Natural killer cell treated with Interleukin-12 subunit alpha and Interleukin-12 subunit beta and Interleukin-15 and Interleukin-18, amount 100 ng/mL, for 72 hours (primary cell): ENCODE measurements around the gene CDC42BPG. TPM values are rescaled to one million over a fixed set of nuclear protein-coding genes. Genes with fewer than 3 reads are reported as not detected.
"Not testable (repeated sequence)": the region's sequence is repeated elsewhere in the genome, so short reads cannot be mapped to it uniquely, and the experiment has no call there.

Source experiments
- ATAC-seq, 2 donors: fragments of 150-1000 bp; cut with Tn5 transposase in 1 of 2; sonication (Bioruptor Pico), chemical (Tn5 transposase) in 1 of 2; 2 replicates each; pipeline ENCODE4 v1.10.0; 2021
- DNase-seq: peaks from one replicate; pipeline ENCODE4 v3.0.0; 2022; ENCODE audit warnings: low spot score
- H3K27ac Mint-ChIP-seq, 2 donors: 1 replicate in 1 of 2; 2 replicates in 1 of 2; pipeline ENCODE4 v1.8.0; 2022; ENCODE audit warnings: mixed read lengths in 2 of 2, mild to moderate bottlenecking in 1 of 2, moderate library complexity in 1 of 2
- H3K27me3 Mint-ChIP-seq, 2 donors: 1 replicate in 1 of 2; 2 replicates in 1 of 2; pipeline ENCODE4 v1.8.0; 2022; ENCODE audit warnings: mixed read lengths in 2 of 2
- H3K36me3 Mint-ChIP-seq: one replicate; pipeline ENCODE4 v1.8.0; 2022; ENCODE audit warnings: mixed read lengths
- H3K4me1 Mint-ChIP-seq, 2 donors: 1 replicate in 1 of 2; 2 replicates in 1 of 2; pipeline ENCODE4 v1.8.0; 2022; ENCODE audit warnings: low read depth in 2 of 2, mixed read lengths in 2 of 2, mild to moderate bottlenecking in 1 of 2
- H3K4me3 Mint-ChIP-seq: one replicate; pipeline ENCODE4 v1.8.0; 2022; ENCODE audit warnings: mixed read lengths
- H3K9me3 Mint-ChIP-seq: 2 replicates; pipeline ENCODE4 v1.8.0; 2022; ENCODE audit warnings: mixed read lengths
- total RNA-seq, 2 donors: library from RNA; stranded (reverse); gene quantifications; one replicate each; pipeline ENCODE4 v1.2.3, GENCODE V29; 2022

Gene CDC42BPG
- total RNA-seq, 2 donors from 2014 or later: 0.59 to 1.9 TPM

DNA sequence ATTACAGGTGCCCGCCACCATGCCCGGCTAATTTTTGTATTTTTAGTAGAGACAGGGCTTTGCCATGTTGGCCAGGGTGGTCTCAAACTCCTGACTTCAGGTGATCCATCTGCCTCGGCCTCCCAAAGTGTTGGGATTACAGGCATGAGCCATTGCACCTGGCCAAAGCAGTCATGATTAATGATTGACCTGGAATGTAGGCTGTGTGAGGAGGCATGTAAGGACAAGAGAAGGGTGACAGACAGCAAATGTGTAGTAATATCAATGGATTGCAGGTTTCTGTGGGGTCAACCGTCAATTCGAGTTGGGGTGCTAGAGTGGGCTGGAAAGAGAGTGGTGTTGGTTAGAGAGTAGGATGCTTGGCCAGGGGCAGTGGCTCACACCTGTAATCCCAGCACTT, 29.0 kb downstream of the CDC42BPG start:
- DNase-seq, H3K9me3 Mint-ChIP-seq, H3K27me3 Mint-ChIP-seq, ATAC-seq, H3K4me1 Mint-ChIP-seq, H3K27ac Mint-ChIP-seq, H3K36me3 Mint-ChIP-seq, H3K4me3 Mint-ChIP-seq: not testable (repeated sequence)

DNA sequence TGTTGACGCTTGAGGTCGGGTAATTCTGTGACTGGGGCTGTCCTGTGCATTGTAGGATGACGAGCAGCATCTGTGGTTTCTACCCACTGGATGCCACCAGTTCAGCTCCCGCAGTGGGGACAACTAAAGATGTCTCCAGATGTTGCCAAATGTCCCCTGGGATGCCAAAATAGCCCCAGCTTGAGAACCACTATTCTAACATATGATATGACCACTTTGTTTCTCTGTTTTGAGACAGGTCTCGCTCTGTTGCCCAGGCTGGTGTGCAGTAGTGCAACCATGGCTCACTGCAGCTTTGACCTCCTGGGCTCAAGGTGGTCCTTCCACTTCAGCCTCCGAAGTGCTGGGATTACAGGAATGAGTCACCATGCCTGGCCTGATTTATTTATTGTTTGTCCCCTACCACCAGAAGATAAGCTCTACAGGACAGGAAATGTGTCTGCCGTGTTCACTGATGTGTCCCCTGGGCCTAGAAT, 29.7 kb downstream of the CDC42BPG start:
- Mint-ChIP-seq H3K4me3 (no peak overlapping the region), H3K9me3 (no peaks in the 10 kb centered on the region), H3K4me1 (peaks cover 7 to 8% of the 10 kb centered on the region in 2 donors), H3K36me3 (no peaks in the 10 kb centered on the region), H3K27ac (no peak overlapping the region), H3K27me3 (no peaks in the 10 kb centered on the region)
- DNase-seq: no peak
- no peak for ATAC-seq

DNA sequence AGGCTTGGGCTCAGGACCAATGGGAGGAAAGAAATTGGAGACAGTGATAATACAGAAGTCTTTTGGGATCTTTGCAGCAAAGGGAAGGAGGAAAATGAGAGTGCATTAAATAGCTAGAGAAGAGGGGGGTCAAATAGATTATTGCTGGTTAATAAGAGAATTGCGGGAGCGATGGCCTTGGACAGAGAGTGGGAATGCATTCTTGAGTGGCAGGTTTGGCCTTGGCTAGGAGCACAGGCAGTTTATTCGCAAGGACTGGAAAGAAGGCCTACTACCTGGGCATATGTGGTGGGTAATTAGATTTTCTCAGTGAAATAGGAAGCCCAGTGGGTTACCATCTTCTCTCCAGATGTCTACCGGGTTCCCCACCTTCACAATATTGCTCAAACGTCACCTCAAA, 30.6 kb downstream of the CDC42BPG start:
- H3K27me3 Mint-ChIP-seq: no peaks in the 10 kb centered on the region
- H3K4me3 Mint-ChIP-seq: no peak overlapping the region
- ATAC-seq: no peak
- no peaks in the 10 kb centered on the region for H3K36me3 Mint-ChIP-seq
- peaks cover 14 to 15% of the 10 kb centered on the region in 2 donors for H3K4me1 Mint-ChIP-seq
- no peaks in the 10 kb centered on the region for H3K9me3 Mint-ChIP-seq
- H3K27ac Mint-ChIP-seq: no peak overlapping the region
- DNase-seq: no peak

DNA sequence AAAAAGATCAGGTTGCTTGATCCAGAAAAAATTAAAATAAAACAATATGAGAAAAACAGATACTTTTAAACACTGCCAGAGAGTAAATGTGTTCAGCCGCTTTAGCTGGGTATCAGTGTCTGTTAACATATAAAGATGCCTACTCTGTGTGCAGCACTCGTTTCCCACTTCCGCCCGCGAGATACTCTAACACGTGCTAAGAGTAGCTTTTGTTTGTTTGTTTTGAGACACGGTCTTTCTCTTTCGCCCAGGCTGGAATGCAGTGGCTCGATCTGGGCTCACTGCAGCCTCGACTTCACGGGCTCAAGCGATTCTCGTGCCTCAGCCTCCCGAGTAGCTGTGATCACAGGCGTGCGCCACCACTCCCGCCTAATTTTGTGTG, 33.6 kb downstream of the CDC42BPG start:
- no peak for DNase-seq
- Mint-ChIP-seq H3K27me3 (no peaks in the 10 kb centered on the region), H3K9me3 (no peaks in the 10 kb centered on the region)

DNA sequence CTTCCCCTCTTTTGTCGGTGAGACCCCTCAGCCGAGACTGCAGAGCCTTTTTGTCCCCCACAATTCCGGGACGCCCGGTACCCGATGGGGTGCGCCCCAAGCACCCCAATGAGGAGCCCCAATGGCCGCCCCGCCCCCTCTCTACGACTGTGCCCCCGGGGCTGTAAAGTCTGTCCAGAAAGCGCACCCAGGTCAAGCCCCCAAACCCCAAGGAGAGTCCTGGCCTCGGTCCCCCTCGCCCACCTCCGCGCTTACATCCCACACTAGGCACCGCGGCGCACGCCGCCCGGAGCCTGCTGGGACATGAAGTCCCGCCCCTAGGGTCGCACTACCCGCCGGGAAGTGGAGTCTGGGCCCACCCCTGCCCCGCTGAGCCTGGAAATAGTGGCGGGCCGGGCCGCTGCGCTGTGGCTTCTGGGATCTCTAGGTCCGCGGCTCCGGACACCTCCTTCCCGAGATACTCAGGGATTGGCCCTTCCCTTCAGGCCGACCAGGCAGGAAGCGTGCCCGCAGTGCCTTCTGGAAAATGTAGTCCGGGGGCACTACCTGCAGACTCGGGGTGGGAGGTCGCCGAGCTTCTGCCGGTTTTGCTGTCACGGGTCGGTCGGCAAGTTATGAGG, 34.1 kb downstream of the CDC42BPG start, which contains the start of gene MEN1:
Gene MEN1, minus strand, starts transcription at position 281 of the 620 bp plus-strand sequence. CDS start 442 bp downstream, outside the sequence.
- peaks cover 20 to 21% of the 10 kb centered on the region in 2 donors for H3K4me1 Mint-ChIP-seq
- no peaks in the 10 kb centered on the region for H3K9me3 Mint-ChIP-seq
- no peaks in the 10 kb centered on the region for H3K36me3 Mint-ChIP-seq
- DNase-seq: peak; percentile 87
- peak within 1 kb of the TSS; percentile 93 for H3K4me3 Mint-ChIP-seq
- H3K27me3 Mint-ChIP-seq: no peaks in the 10 kb centered on the region
- H3K27ac Mint-ChIP-seq: peak within 1 kb of the TSS; percentile 88 to 93
- peak; percentile 94 to 96 for ATAC-seq

More for the DNA sequence above, 33.6 kb downstream of the CDC42BPG start:
- Mint-ChIP-seq H3K36me3 (no peaks in the 10 kb centered on the region), H3K4me1 (peaks cover 20 to 21% of the 10 kb centered on the region in 2 donors), H3K27ac (peak overlapping the region; percentile 88 to 93), H3K4me3 (peak overlapping the region; percentile 93)
- ATAC-seq: peak; percentile 16 to 51

DNA sequence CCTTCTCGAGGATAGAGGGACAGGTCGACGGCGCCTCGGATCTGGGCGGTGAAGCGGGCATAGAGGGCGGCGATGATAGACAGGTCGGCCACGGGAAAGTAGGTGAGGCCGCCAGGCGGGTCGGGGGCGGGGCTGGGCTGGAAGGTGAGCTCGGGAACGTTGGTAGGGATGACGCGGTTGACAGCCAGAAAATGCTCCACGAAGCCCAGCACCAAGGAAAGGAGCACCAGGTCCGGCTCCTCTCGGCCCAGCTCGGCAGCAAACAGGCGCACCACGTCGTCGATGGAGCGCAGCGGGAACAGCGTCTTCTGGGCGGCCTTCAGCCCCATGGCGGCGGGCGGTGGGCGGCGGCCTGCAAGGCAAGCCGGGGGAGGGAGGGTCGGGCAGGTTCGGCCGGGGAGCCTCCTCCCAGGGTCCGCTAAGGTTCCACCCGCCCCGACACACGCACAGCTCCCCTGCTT, 34.6 kb downstream of the CDC42BPG start:
- DNase-seq: no peak
- no peaks in the 10 kb centered on the region for H3K9me3 Mint-ChIP-seq
- peak overlapping the region; percentile 88 to 93 for H3K27ac Mint-ChIP-seq
- peaks cover 20 to 21% of the 10 kb centered on the region in 2 donors for H3K4me1 Mint-ChIP-seq
- H3K36me3 Mint-ChIP-seq: no peaks in the 10 kb centered on the region
- peak overlapping the region; percentile 93 for H3K4me3 Mint-ChIP-seq
- peak; percentile 1 to 18 for ATAC-seq
- H3K27me3 Mint-ChIP-seq: no peaks in the 10 kb centered on the region

DNA sequence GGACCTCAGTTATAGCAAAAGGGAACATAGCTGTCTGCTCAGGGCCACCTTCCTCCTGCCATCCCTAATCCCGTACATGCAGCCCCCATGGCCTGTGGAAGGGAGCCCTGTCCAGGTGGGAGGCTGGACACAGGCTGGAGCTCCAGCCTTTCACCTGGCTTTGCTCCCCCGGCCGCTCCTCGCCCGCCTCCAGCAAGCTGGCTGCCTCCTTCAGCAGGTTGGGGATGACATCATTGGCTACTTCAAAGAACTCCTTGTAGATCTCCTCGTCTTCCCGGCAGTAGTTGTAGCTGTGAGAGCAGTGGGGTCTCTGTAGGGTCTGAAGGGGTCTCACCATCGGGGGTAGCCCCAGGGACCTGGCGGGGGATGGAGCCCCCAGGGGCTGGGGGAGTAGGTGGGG, 39.0 kb downstream of the CDC42BPG start:
- ATAC-seq: no peak

DNA sequence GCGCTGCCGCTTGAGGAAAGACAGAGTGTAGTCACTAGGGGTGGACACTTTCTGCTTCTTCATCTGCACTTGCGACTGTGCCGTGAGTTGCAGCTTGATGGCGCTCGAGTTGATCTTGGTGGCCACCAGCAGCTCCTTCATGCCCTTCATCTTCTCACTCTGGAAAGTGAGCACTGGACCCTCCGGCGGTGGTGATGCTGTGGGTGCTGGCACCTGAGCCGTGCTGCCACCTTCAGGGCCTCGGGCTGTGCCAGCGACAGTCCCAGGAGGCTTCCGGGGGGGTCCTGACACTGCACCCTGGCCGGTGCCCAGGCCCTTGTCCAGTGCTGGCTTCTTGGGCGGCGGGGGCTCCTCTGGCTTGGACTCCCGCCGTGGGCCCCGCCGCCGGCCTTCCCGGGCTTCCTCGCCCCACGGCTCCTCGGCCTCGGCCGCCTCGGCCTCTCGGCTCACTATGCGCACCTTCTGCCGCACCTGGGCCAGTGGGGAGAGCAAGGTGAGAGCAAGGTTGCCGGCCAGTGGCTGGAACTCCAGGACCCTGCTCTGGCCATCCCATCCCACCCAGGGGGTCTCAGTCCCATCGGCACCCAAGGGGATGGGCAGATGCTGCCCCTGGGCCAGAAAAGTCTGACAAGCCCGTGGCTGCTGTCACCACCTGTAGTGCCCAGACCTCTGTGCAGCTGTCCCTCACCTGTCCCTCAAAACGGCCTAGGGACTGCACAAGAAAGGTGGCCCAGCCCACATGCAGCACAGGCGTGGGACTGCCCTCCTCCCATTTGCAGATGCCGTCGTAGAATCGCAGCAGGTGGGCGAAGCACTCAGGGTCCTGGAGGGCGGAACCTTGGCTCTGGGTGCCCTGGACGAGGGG, 39.9 kb downstream of the CDC42BPG start:
- H3K27ac Mint-ChIP-seq: peak overlapping the region in 1 of 2 donors; percentile 92
- H3K4me3 Mint-ChIP-seq: peak overlapping the region; percentile 92
- H3K4me1 Mint-ChIP-seq: peaks cover 18 to 19% of the 10 kb centered on the region in 2 donors
- no peaks in the 10 kb centered on the region for H3K27me3 Mint-ChIP-seq
- H3K9me3 Mint-ChIP-seq: no peaks in the 10 kb centered on the region
- no peaks in the 10 kb centered on the region for H3K36me3 Mint-ChIP-seq
- ATAC-seq (no peak), DNase-seq (peak; percentile 37)

More for the DNA sequence above, 39.0 kb downstream of the CDC42BPG start:
- Mint-ChIP-seq H3K27ac (no peak overlapping the region), H3K9me3 (no peaks in the 10 kb centered on the region), H3K4me1 (peaks cover 22 to 23% of the 10 kb centered on the region in 2 donors), H3K4me3 (no peak overlapping the region), H3K36me3 (no peaks in the 10 kb centered on the region), H3K27me3 (no peaks in the 10 kb centered on the region)
- DNase-seq: no peak

DNA sequence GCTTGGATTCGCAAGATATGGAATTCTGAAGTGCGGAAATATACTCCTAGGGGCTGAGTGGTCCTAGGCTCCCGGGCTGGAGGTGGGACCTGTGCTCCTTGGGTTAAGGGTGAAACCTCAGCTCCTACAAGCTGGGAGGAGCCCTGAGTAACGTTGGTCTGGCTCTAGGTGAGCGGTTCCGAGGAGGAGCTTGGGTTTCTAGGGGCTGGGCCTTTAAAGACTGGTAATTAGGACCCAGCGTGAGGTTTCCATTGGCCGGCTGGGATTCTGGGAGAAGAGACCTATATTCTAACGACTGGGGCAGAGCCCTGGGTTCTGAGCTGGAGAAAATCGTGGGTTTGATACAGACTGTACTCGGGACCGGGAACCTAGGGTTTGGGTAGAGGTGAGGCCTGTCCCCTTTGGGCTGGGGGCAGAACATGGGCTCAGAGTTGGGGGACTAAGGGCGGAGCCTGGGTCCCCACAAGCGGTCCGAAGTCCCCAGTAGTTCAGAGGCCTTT, 40.6 kb downstream of the CDC42BPG start:
- DNase-seq: peak; percentile 44
- Mint-ChIP-seq H3K4me1 (peaks cover 13 to 14% of the 10 kb centered on the region in 2 donors), H3K4me3 (peak overlapping the region; percentile 92), H3K27ac (peak overlapping the region; percentile 70 to 92), H3K36me3 (no peaks in the 10 kb centered on the region), H3K27me3 (no peaks in the 10 kb centered on the region), H3K9me3 (no peaks in the 10 kb centered on the region)
- no peak for ATAC-seq

DNA sequence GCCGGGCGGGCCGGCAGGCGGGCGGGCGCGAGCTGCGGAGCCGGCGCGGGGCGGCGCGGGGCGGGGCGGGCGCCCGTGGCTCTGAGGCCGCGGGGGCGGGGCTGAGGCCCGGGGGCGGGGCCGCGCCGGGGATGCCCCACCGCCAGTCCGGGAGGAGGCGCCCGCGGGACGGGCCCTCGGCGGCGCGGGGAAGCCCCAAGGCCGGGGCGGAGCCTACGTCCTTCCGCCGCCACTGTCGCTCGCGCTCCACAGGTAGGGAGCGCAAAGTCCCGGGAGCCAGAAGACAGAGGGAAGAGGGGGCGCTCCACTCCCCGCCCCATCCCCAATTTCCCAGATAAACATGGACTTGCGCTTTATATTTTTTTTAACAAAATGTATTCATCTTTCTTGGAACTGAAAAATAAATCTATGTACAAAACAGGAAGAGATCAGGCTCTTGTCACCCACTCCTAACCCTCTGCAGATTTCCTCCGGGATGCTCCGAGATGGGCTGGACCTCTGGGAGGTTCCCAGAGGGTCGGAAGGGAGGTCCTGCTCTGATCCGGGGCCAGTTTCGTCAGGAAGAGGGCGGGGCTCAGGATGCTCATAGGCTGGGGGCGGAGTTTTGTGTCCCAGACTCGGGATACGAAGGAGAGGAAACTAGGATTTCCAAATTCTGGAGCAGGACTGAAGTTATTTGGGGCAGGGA, 41.2 kb downstream of the CDC42BPG start, which contains the start of gene MAP4K2:
Gene MAP4K2, minus strand, starts transcription at position 57 of the 688 bp plus-strand sequence. CDS start 65 bp downstream, outside the sequence.
- DNase-seq (peak; percentile 91), ATAC-seq (peak; percentile 97 to 98)
- H3K27ac Mint-ChIP-seq: peak within 1 kb of the TSS; percentile 70 to 92
- H3K4me1 Mint-ChIP-seq: peaks cover 11 to 13% of the 10 kb centered on the region in 2 donors
- H3K4me3 Mint-ChIP-seq: peak within 1 kb of the TSS; percentile 92
- H3K9me3 Mint-ChIP-seq: no peaks in the 10 kb centered on the region
- H3K27me3 Mint-ChIP-seq: no peaks in the 10 kb centered on the region
- H3K36me3 Mint-ChIP-seq: no peaks in the 10 kb centered on the region

DNA sequence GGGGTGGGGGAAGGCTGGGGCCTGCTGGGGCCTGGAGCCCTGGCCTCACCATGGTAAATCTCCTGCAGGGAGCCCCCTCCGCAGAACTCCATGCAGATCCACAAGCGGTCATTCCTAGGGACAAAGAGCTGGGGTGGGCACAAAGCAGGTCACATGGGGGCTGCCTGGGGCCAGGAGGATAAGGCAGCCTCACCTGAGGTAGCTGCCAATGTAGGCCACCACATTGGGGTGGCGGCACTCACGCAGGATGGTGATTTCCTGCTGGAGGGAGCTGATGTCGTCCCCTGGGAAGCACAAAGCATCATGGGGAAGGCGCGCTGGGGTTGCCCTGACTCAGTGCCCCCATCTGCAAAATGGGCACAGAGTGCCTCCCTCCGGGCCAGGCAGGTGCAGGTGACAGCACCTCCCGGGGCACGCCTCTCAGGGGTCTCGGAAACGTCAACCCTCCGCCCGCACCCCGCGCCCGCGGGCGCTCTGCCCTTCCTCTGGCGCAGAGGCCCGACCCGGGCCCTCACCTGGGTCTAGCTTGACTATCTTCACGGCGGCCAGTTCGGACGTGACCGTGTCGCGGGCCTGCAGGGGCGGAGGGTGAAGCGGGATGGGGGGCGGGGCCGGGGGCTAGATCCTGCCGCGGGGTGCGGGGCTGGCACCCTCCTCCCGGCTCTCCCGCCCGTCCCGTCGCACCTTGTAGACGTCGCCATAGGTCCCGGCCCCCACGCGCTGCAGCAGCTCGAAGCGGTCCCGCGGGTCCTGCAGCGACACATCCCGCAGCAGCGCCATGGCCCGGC, 41.9 kb downstream of the CDC42BPG start:
- H3K27ac Mint-ChIP-seq: no peak overlapping the region
- peak in 1 of 2 donors; percentile 17 for ATAC-seq
- no peaks in the 10 kb centered on the region for H3K9me3 Mint-ChIP-seq
- peak; percentile 62 for DNase-seq
- H3K36me3 Mint-ChIP-seq: no peaks in the 10 kb centered on the region
- no peaks in the 10 kb centered on the region for H3K27me3 Mint-ChIP-seq
- H3K4me3 Mint-ChIP-seq: peak overlapping the region; percentile 59
- H3K4me1 Mint-ChIP-seq: peaks cover 8 to 10% of the 10 kb centered on the region in 2 donors

DNA sequence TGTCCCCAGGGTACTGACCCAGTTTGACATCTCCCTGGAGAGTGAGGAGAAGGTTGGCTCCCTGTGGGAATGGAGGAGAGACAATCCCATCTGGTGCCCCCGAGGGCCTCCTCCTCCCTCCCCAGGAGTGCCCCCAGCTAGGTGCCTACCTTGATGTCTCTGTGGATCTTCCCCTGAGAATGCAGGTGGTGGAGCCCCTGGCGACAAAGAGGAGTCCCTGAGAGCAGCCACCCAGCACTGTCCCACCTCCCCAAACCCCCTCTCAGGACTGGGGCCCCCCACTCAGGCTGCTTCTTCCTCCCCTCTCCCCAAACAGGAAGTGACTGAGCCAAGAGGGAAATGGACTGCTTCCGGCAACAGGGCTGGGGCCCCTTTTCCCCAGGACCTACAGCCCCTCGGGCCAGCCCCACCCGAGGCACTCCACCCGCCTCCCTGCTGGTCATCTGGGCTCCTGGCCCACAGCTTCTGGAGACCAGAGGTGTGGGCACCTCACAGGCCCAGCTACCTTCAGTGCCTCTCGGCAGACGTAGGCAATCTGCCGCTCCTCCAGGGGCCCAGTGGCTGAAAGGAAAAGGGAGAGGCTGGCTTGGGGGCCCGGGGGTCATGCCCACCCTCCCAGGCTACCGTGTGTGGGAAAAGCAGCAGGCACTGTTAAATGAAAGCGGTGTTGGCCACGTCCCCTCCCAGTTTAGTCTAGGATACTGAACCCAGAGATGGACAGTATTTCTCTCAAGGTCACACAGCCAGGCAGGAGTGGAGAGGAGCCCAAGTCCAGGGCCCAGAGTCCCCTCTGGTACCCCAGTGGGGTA, 42.7 kb downstream of the CDC42BPG start:
- Mint-ChIP-seq H3K4me3 (peak overlapping the region; percentile 59), H3K4me1 (peaks cover 7 to 8% of the 10 kb centered on the region in 2 donors), H3K27me3 (no peaks in the 10 kb centered on the region), H3K27ac (no peak overlapping the region), H3K9me3 (no peaks in the 10 kb centered on the region), H3K36me3 (no peaks in the 10 kb centered on the region)
- no peak for ATAC-seq
- peak; percentile 58 for DNase-seq
